HG02981 (cell line): Measurements from ENCODE around the gene RAD51B.
"Not testable (repeated sequence)": the region's sequence is repeated elsewhere in the genome, so short reads cannot be mapped to it uniquely, and the experiment has no call there.

ENCODE experiments used
- ATAC-seq: cut with Tn5 transposase; IDR thresholded peaks from one replicate; pipeline ENCODE4 v1.9.1; 2021; ENCODE audit warnings: mild to moderate bottlenecking, moderate library complexity; ENCODE audit not compliant: unreplicated experiment

Gene RAD51B

GRCh38 chr14:68198713-68199495 is 379.3 kb downstream of the RAD51B start:
- ATAC-seq: no peak

- ATAC-seq: no peak
These were observed 380.1 kb downstream of the RAD51B start for GRCh38 chr14:68199554-68200151.

- ATAC-seq: no peak
These were observed 384.3 kb downstream of the RAD51B start for GRCh38 chr14:68203871-68204270.

- ATAC-seq: no peak
These were observed 388.6 kb downstream of the RAD51B start for GRCh38 chr14:68208218-68208617.

GRCh38 chr14:68208626-68209317 is 389.2 kb downstream of the RAD51B start:
- no peak for ATAC-seq

GRCh38 chr14:68210729-68211299 is 391.2 kb downstream of the RAD51B start:
- peak; percentile 82 for ATAC-seq

GRCh38 chr14:68211421-68211820 is 391.8 kb downstream of the RAD51B start:
- no peak for ATAC-seq

- ATAC-seq: no peak
These were observed 392.3 kb downstream of the RAD51B start for GRCh38 chr14:68211886-68212285.

- ATAC-seq: no peak
These were observed 392.8 kb downstream of the RAD51B start for GRCh38 chr14:68212361-68212760.

- ATAC-seq: no peak
These were observed 394.9 kb downstream of the RAD51B start for GRCh38 chr14:68214431-68214830.

- no peak for ATAC-seq
These were observed 396.1 kb downstream of the RAD51B start for GRCh38 chr14:68215629-68216028.

GRCh38 chr14:68216079-68216478 is 396.5 kb downstream of the RAD51B start:
- no peak for ATAC-seq

GRCh38 chr14:68216957-68217356 is 397.4 kb downstream of the RAD51B start:
- ATAC-seq: no peak

GRCh38 chr14:68217791-68218340 is 398.3 kb downstream of the RAD51B start:
- no peak for ATAC-seq

- no peak for ATAC-seq
These were observed 399.8 kb downstream of the RAD51B start for GRCh38 chr14:68219407-68219806.

- ATAC-seq: not testable (repeated sequence)
These were observed 401.5 kb downstream of the RAD51B start for GRCh38 chr14:68221046-68221445.

- no peak for ATAC-seq
These were observed 402.6 kb downstream of the RAD51B start for GRCh38 chr14:68222154-68222553.

- ATAC-seq: no peak
These were observed 403.1 kb downstream of the RAD51B start for GRCh38 chr14:68222726-68223125.

- no peak for ATAC-seq
These were observed 404.1 kb downstream of the RAD51B start for GRCh38 chr14:68223631-68224030.

- no peak for ATAC-seq
These were observed 405.7 kb downstream of the RAD51B start for GRCh38 chr14:68225321-68225720.

- ATAC-seq: no peak
These were observed 406.9 kb downstream of the RAD51B start for GRCh38 chr14:68226523-68226922.
